Measurements from ENCODE around the gene NFAM1. TPM values are rescaled to one million over a fixed set of nuclear protein-coding genes. Genes with fewer than 3 reads are reported as not detected.

The NFAM1 gene
- total and polyA plus RNA-seq, 9 donors = 0.36 to 3.5 (median 0.91) TPM

DNA sequence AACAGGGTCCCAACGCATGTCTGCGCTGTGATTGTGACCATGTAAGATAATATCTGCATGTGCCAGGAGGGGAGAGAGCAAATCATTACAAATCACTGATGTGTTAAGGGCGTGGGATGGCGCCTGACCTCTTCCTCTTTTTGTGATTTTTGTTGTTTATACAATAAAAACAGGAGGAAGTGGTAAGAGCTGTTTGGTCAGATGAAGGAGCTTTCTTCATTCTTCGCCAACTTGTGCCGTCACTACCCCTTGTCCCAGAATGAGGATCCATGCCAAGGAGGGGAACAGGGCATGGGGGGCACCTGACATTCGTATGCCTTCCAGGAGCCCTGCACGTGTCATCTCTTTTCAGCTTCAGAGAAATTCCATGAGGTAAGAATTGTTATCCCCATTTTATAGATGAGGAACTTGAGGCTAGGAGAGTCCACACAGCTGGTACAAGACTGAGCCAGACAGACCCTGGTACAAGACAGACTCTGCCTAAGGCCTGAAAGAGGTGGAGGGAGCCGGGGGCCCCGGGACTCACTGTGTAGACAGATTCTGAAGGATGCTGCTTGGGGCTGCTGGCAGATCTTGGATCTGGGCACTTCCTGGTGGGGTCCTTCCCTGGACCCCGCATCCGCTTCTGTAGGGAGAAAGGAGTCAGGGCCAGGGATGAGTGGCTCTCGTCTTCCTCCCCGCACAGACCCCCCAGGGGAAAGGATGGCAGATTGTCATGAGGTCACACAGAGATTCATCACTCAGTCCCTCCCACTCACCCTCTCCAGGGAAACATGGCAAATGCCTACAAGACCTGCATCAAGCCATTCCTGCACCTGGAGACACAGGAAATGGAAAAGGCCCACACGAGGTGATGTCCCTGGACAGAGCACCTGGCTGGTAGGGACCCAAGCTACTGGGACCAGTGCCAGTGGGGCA, 34.6 kb downstream of the NFAM1 start:
- 72 to 77% (median 75%) methylated on average over 15 of the region's 15 CpGs for WGBS, 3 donors
- no peaks in the 10 kb centered on the region for H3K36me3 ChIP-seq
- no peaks in the 10 kb centered on the region for H3K27me3 ChIP-seq
- H3K4me3 ChIP-seq = no peak overlapping the region
- no peak for TF ChIP-seq POLR2A (IDR thresholded peaks at IDR 0.05)
- no peak for TF ChIP-seq EP300 (IDR thresholded peaks at IDR 0.05)
- H3K27ac ChIP-seq = no peak overlapping the region
- DNase-seq = no peak
- no peaks in the 10 kb centered on the region for H3K9me3 ChIP-seq
- H3K4me1 ChIP-seq (ENCODE audit: insufficient read depth) = no peaks in the 10 kb centered on the region
- intact Hi-C loops (cut with DNase I) = no loop called here

DNA sequence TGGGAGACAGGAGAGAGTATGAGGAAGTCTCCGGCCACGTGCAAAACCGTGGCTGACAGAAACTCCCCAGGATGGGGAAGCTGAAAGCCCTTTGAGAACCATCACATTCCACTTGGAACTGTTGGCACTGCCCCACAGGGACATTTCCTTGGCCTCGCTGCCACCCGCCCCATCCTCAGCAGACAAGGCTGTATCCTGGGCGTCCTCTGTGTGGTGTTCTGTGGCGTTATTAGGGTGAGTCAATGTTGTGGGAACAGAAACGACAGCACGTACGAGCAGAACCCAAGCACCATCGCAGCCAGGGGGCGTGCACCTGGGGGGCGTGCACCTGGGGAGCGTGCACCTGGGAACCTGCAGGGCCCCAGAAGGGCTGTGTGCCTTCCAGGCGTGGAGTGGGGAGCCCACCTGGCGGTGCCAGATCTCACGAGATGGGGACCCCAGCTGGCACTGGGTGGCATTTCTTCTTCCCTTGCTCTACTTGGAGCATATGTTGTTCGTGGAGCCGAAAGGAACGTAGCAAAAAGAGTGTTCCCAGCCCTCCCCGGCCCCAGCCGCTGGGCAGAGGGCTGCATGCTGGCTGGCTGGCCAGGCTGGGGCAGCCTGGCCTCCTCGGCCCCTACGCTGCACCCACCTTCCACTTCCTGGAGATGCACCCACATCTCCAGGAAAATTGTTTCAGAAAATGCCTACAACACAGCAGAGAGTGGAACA, 35.4 kb downstream of the NFAM1 start:
- TF ChIP-seq EP300 (IDR thresholded peaks at IDR 0.05) (no peak), POLR2A (IDR thresholded peaks at IDR 0.05) (no peak)
- TF ChIP-seq, protein P1, sequence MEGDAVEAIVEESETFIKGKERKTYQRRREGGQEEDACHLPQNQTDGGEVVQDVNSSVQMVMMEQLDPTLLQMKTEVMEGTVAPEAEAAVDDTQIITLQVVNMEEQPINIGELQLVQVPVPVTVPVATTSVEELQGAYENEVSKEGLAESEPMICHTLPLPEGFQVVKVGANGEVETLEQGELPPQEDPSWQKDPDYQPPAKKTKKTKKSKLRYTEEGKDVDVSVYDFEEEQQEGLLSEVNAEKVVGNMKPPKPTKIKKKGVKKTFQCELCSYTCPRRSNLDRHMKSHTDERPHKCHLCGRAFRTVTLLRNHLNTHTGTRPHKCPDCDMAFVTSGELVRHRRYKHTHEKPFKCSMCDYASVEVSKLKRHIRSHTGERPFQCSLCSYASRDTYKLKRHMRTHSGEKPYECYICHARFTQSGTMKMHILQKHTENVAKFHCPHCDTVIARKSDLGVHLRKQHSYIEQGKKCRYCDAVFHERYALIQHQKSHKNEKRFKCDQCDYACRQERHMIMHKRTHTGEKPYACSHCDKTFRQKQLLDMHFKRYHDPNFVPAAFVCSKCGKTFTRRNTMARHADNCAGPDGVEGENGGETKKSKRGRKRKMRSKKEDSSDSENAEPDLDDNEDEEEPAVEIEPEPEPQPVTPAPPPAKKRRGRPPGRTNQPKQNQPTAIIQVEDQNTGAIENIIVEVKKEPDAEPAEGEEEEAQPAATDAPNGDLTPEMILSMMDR (IDR thresholded peaks at IDR 0.05) = no peak
- Histone ChIP-seq H3K9me3 (no peaks in the 10 kb centered on the region), H3K36me3 (no peaks in the 10 kb centered on the region), H3K4me3 (no peak overlapping the region), H3K27me3 (no peaks in the 10 kb centered on the region), H3K4me1 (ENCODE audit: insufficient read depth) (no peaks in the 10 kb centered on the region), H3K27ac (no peak overlapping the region)
- no peak for DNase-seq
- 63 to 71% (median 63%) methylated on average over 24 of the region's 24 CpGs for WGBS, 3 donors
- intact Hi-C loops (cut with DNase I) = no loop called here

DNA sequence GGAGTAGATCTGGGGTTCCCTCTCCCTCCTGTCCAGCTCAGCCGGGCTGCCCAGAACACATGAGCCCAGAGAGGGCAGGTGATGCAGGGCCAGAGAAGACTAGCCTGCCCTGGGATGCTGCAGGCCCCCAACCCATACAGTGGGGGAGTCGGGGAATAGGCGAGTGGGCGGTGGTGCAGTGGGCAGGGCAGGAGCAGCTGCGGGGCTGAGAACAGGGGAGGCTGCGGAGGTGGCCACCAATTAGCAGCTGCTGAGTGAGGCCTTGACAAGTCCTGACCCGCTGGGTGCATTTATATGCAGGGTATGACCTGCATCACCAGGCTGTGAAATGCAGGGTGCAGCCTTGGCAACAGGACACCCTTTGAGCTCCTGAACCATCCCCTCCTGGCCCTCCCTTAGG, 43.1 kb downstream of the NFAM1 start:
- intact Hi-C loops (cut with DNase I) = no loop called here
- WGBS, 3 donors = 72 to 75% (median 75%) methylated on average over 7 of the region's 7 CpGs
- DNase-seq = no peak
- no peaks in the 10 kb centered on the region for H3K27me3 ChIP-seq
- H3K27ac ChIP-seq = no peak overlapping the region
- H3K4me1 ChIP-seq (ENCODE audit: insufficient read depth) = no peaks in the 10 kb centered on the region
- H3K4me3 ChIP-seq = no peak overlapping the region
- no peak for TF ChIP-seq POLR2A (IDR thresholded peaks at IDR 0.05)
- TF ChIP-seq, protein P1 (IDR thresholded peaks at IDR 0.05) = no peak
- TF ChIP-seq EP300 (IDR thresholded peaks at IDR 0.05) = no peak
- H3K9me3 ChIP-seq = no peaks in the 10 kb centered on the region
- H3K36me3 ChIP-seq = no peaks in the 10 kb centered on the region

DNA sequence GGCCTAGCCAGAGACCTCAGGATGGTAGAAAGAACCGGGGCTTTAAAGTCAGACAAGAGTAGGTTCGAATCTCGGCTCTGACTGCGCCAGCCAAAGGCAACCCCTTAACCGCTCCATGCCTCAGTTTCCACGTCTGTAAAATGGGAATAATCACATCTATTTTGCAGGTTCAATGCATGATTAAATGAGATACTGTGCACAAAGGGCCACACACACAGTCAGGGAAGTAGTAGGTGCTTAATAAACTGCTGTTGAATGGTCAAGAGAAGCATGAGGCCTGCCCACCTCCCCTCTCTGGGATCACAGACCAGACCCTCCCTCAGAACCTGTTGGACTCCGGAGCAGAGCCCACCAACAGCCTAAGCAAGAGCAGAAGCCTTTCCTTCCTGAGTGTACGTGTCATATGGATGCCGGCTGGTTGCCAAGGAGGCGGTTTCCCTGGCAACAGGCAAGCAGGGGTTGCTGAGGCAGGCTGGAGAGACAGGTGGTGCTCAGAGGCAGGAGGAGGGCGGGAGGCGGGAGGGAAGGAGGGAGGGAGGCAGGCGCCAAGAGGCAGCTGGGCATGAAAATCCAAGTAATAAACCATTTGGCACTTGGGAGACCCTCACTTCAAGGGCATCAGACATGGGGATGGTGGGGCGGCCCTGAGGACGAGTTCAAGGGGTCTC, 43.9 kb downstream of the NFAM1 start:
- no peak for DNase-seq
- intact Hi-C loops (cut with DNase I) = no loop called here
- WGBS, 3 donors = 74 to 83% (median 75%) methylated on average over 15 of the region's 15 CpGs

More for the DNA sequence above, 43.9 kb downstream of the NFAM1 start:
- H3K4me3 ChIP-seq = no peak overlapping the region
- H3K27ac ChIP-seq = no peak overlapping the region
- no peaks in the 10 kb centered on the region for H3K4me1 ChIP-seq (ENCODE audit: insufficient read depth)
- TF ChIP-seq, protein P1 (IDR thresholded peaks at IDR 0.05) = no peak
- TF ChIP-seq EP300 (IDR thresholded peaks at IDR 0.05) = no peak
- no peak for TF ChIP-seq POLR2A (IDR thresholded peaks at IDR 0.05)
- H3K36me3 ChIP-seq = no peaks in the 10 kb centered on the region
- no peaks in the 10 kb centered on the region for H3K27me3 ChIP-seq
- no peaks in the 10 kb centered on the region for H3K9me3 ChIP-seq
